ENCODE data around the gene MICU2. TPM values are rescaled to one million over a fixed set of nuclear protein-coding genes. Genes with fewer than 3 reads are reported as not detected.

MICU2 gene
- total RNA-seq, 1 donor from 2014 or later: 41.6 TPM

- TF ChIP-seq CTCF (IDR thresholded peaks at IDR 0.05; ENCODE audit: unreplicated experiment): no peak
- Mint-ChIP-seq H3K9me3 (no peaks in the 10 kb centered on the region), H3K27me3 (ENCODE audit: low read depth) (no peaks in the 10 kb centered on the region), H3K4me3 (no peak overlapping the region), H3K4me1 (peaks cover 13% of the 10 kb centered on the region), H3K36me3 (no peaks in the 10 kb centered on the region), H3K27ac (no peak overlapping the region)
- DNase-seq (ENCODE audit: low spot score in 2 of 2, unreplicated experiment in 2 of 2): no peak
Observed at GRCh38 chr13:21616205-21616866, 12.4 kb upstream of the MICU2 start.

GRCh38 chr13:21615427-21615826, 11.5 kb upstream of the MICU2 start:
- Mint-ChIP-seq H3K4me1 (peaks cover 13% of the 10 kb centered on the region), H3K27me3 (ENCODE audit: low read depth) (no peaks in the 10 kb centered on the region)

GRCh38 chr13:21613791-21614190, 9.8 kb upstream of the MICU2 start:
- DNase-seq (ENCODE audit: low spot score in 2 of 2, unreplicated experiment in 2 of 2): no peak
- Mint-ChIP-seq H3K9me3 (no peaks in the 10 kb centered on the region), H3K36me3 (no peaks in the 10 kb centered on the region), H3K27me3 (ENCODE audit: low read depth) (no peaks in the 10 kb centered on the region), H3K4me1 (peaks cover 13% of the 10 kb centered on the region), H3K27ac (no peak overlapping the region), H3K4me3 (no peak overlapping the region)
- no peak for TF ChIP-seq CTCF (IDR thresholded peaks at IDR 0.05; ENCODE audit: unreplicated experiment)

More at GRCh38 chr13:21615427-21615826, 11.5 kb upstream of the MICU2 start:
- H3K4me3 Mint-ChIP-seq: no peak overlapping the region
- H3K9me3 Mint-ChIP-seq: no peaks in the 10 kb centered on the region
- no peak overlapping the region for H3K27ac Mint-ChIP-seq
- no peak for TF ChIP-seq CTCF (IDR thresholded peaks at IDR 0.05; ENCODE audit: unreplicated experiment)
- H3K36me3 Mint-ChIP-seq: no peaks in the 10 kb centered on the region
- no peak for DNase-seq (ENCODE audit: low spot score in 2 of 2, unreplicated experiment in 2 of 2)

- Mint-ChIP-seq H3K36me3 (no peaks in the 10 kb centered on the region), H3K27me3 (ENCODE audit: low read depth) (peaks cover 7% of the 10 kb centered on the region), H3K4me1 (peaks cover 4% of the 10 kb centered on the region), H3K27ac (no peak overlapping the region), H3K9me3 (no peaks in the 10 kb centered on the region), H3K4me3 (no peak overlapping the region)
- no peak for TF ChIP-seq CTCF (IDR thresholded peaks at IDR 0.05; ENCODE audit: unreplicated experiment)
- no peak for DNase-seq (ENCODE audit: low spot score in 2 of 2, unreplicated experiment in 2 of 2)
Observed at GRCh38 chr13:21611385-21611784, 7.4 kb upstream of the MICU2 start.

GRCh38 chr13:21610687-21611086, 6.7 kb upstream of the MICU2 start:
- H3K4me1 Mint-ChIP-seq: no peaks in the 10 kb centered on the region

More at GRCh38 chr13:21610687-21611086, 6.7 kb upstream of the MICU2 start:
- DNase-seq (ENCODE audit: low spot score in 2 of 2, unreplicated experiment in 2 of 2): no peak
- Mint-ChIP-seq H3K36me3 (no peaks in the 10 kb centered on the region), H3K4me3 (no peak overlapping the region), H3K27me3 (ENCODE audit: low read depth) (peaks cover 12% of the 10 kb centered on the region), H3K27ac (no peak overlapping the region), H3K9me3 (no peaks in the 10 kb centered on the region)
- no peak for TF ChIP-seq CTCF (IDR thresholded peaks at IDR 0.05; ENCODE audit: unreplicated experiment)
